Measurements from ENCODE around the gene COLEC11. TPM values are rescaled to one million over a fixed set of nuclear protein-coding genes. Genes with fewer than 3 reads are reported as not detected.

COLEC11 gene
- total and polyA plus RNA-seq, 10 of the 15 experiments (the other 5 are each of a cell fraction or from before 2014, with no cell fraction given), result 0.08 to 0.74 (median 0.14) TPM; not detected in 4

- no peak for TF ChIP-seq USF1 (IDR thresholded peaks at IDR 0.05; ENCODE audit: borderline replicate concordance, extremely low read length, insufficient read depth, low read depth, low read length)
- no peak for TF ChIP-seq POU2F2 (IDR thresholded peaks at IDR 0.05; ENCODE audit: borderline replicate concordance, low read depth, low read length)
Observed at GRCh38 chr2:3679180-3679579, 84.3 kb downstream of the COLEC11 start (continued).

DNA sequence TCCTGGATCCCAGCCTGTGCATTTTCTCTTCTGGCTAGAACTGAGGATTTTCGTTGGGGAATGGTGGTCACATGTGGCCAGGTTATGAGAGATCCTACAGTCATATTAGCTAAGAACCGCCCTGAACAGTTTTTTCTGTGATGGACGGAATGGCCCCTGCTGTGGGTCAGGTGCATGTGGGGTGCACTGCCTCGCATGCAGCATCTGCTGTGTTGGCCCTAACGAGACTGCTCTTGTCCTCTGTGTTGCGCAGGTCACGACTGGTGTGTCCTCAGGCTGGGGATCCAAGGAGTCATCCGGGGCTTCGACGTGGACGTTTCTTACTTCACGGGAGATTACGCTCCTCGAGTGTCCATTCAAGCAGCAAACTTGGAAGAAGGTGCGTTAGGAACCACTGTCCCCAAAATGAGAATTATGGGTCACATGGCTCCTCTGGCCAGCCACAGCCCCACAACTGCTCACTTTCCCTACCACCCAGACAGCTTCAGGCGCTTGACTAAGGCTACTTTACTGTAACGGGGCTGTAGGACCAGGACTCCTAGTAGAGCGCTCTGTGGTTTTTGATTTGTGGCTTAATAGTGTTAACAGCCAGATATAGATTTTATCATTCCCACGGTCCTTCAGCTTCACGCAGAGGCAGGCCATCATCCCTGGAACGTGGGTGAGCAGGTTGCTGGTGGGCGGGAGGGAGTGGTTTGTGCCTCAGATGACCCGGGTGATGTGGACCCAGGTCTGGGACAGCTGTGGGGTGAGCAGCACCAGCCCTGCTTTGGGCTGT, 84.9 kb downstream of the COLEC11 start:
- FAIRE-seq (no peak), DNase-seq (ENCODE audit: low read depth, low spot score) (no peak), ATAC-seq (no peak)
- no peaks in the 10 kb centered on the region for H3K36me3 ChIP-seq (ENCODE audit: control insufficient read depth in 2 of 2, insufficient read depth in 2 of 2, low read length in 1 of 2)
- in situ Hi-C loops (cut with MboI) (no loop called here), intact Hi-C loops (cut with micrococcal nuclease; ENCODE audit: unreplicated experiment) (no loop called here)
- H3K9ac ChIP-seq (ENCODE audit: control insufficient read depth, insufficient read depth, low read length), result no peak overlapping the region
- H2AFZ ChIP-seq (ENCODE audit: control insufficient read depth, low read depth, low read length), result no peak overlapping the region
- no peak overlapping the region for H3K4me2 ChIP-seq (ENCODE audit: control insufficient read depth, insufficient read depth)
- H4K20me1 ChIP-seq (ENCODE audit: control insufficient read depth, insufficient read depth), result no peaks in the 10 kb centered on the region
- BruUV-seq (replicated peaks), result no TSS peak
- H3K4me3 ChIP-seq, result no peak overlapping the region
- no peak overlapping the region for H3K27ac ChIP-seq (ENCODE audit: control insufficient read depth, insufficient read depth)
- H3K27me3 ChIP-seq (replicated peaks in 1 of 2; ENCODE audit: control insufficient read depth in 2 of 2, insufficient read depth in 2 of 2, low read length in 1 of 2), result no peaks in the 10 kb centered on the region; a peak in 4 of 4 replicates
- 67% methylated on average over 23 of the region's 23 CpGs for WGBS (ENCODE audit: insufficient coverage, insufficient replicate concordance, low lambda C conversion rate, missing lambda C conversion rate)
- SMC1A ChIA-PET (ENCODE audit: uncharacterized antibody, unreplicated experiment), result no interaction called here
- H3K4me1 ChIP-seq (ENCODE audit: control insufficient read depth, insufficient read depth, low read length), result no peaks in the 10 kb centered on the region
- CTCF ChIA-PET, result no interaction called here
- no peaks in the 10 kb centered on the region for H3K79me2 ChIP-seq (ENCODE audit: control insufficient read depth, insufficient read depth, low read length)
- POLR2A ChIA-PET, result no interaction called here
- H3K9me3 ChIP-seq (replicated peaks; ENCODE audit: control insufficient read depth, insufficient read depth, low read length), result no peaks in the 10 kb centered on the region
- RAD21 ChIA-PET (ENCODE audit: unreplicated experiment), result no interaction called here
- no peak for TF ChIP-seq POU2F2 (IDR thresholded peaks at IDR 0.05; ENCODE audit: borderline replicate concordance, low read depth, low read length)
- no peak for TF ChIP-seq POLR2AphosphoS2 (IDR thresholded peaks at IDR 0.05; ENCODE audit: low read depth, low read length)
- TF ChIP-seq TARDBP (IDR thresholded peaks at IDR 0.05; ENCODE audit: borderline replicate concordance), result no peak
- no peak for TF ChIP-seq SP1 (IDR thresholded peaks at IDR 0.05; ENCODE audit: low read depth, low read length)
- no peak for TF ChIP-seq RELA (IDR thresholded peaks at IDR 0.05; ENCODE audit: borderline replicate concordance, partially characterized antibody)
- TF ChIP-seq FOS (IDR thresholded peaks at IDR 0.05; ENCODE audit: borderline replicate concordance, extremely low read depth, insufficient read length), result no peak
- no peak for TF ChIP-seq TBL1XR1 (IDR thresholded peaks at IDR 0.05; ENCODE audit: low read depth, low read length)
- TF ChIP-seq TCF12 (IDR thresholded peaks at IDR 0.05; ENCODE audit: low read depth, low read length), result no peak
- no peak for TF ChIP-seq RAD51 (IDR thresholded peaks at IDR 0.05)
- no peak for TF ChIP-seq ZNF592 (IDR thresholded peaks at IDR 0.05)
- no peak for TF ChIP-seq NFYB (IDR thresholded peaks at IDR 0.05; ENCODE audit: insufficient read depth, low read depth, low read length)
- no peak for TF ChIP-seq CBX3 (IDR thresholded peaks at IDR 0.05; ENCODE audit: borderline replicate concordance, low read depth)
- no peak for TF ChIP-seq HDAC2 (IDR thresholded peaks at IDR 0.05)

Data from GM12878 (cell line).